AG09319 (cell line): ENCODE measurements around the gene NEB.

Experiments used
- DNase-seq: peaks from one replicate; pipeline ENCODE4 v3.0.0-alpha.2; 2010; ENCODE audit warnings: low read depth; ENCODE audit errors: extremely low read depth
- CTCF ChIP-seq: IDR thresholded peaks from 2 replicates; pipeline ENCODE4 v1.5.1; 2011; ENCODE audit warnings: low read depth, mild to moderate bottlenecking, inconsistent platforms, low read length, moderate library complexity

Gene NEB

DNA sequence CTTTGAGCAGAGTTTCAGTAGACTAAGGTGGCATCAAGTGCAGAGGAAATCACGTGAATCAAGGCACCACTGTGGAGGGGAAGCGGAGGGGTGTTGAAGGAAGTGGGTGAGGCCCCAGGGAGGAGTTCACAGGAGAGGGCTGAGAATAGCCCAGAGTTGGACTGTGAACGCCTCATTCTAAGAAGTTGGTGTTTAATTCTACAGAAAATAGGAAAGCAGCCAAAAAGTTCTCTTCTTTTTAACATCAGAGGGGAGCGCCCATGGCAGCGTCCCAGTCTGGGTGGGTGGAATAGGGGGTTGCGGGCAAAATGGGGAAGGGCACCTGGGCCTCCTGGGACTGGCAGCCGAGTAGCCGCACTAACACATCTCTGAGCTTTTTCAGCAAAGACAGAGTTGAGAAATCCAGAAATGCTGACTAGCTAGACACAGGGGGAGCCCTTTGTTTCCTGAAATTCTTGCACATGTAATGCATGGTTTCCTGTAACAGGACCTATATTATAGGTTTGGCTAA, 97.0 kb downstream of the NEB start:
- TF ChIP-seq CTCF = no peak
- no peak for DNase-seq

DNA sequence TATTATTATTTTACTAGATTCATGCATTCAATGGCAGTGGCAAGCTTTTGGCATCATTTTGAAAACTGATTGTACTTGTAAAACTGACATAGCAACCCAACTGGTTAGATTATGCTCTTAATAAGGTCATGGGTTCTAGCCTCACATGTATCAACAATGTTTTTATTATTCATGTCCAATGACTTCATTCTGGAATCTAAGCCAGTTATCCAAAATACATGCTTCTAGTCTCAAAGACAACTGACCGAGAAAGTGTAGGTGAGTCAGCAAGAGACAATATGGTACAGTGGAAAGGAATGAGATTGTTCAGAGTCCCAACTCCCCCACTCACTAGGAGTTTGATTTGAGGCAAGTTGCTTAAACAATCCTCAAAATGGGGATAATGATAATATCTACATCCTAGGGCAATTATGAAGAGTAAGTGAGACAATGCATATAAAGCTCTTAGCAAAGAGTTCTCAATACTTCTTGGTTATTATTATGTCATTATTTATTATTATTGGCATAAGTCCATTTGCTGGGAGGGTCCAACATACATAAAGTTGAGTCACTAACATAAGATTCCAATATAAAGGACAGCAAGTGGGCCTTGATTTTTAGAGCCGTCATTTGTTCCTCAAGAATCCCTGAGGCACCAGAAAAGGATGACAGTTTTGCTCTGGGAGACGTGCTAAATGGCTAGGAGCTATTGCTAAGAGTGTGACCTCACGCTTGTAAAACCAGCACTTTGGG, 99.4 kb downstream of the NEB start:
- TF ChIP-seq CTCF = no peak
- DNase-seq = no peak

GRCh38 chr2:151632993-151633565, 101.2 kb downstream of the NEB start:
- DNase-seq = no peak
- TF ChIP-seq CTCF = peak; percentile 22

DNA sequence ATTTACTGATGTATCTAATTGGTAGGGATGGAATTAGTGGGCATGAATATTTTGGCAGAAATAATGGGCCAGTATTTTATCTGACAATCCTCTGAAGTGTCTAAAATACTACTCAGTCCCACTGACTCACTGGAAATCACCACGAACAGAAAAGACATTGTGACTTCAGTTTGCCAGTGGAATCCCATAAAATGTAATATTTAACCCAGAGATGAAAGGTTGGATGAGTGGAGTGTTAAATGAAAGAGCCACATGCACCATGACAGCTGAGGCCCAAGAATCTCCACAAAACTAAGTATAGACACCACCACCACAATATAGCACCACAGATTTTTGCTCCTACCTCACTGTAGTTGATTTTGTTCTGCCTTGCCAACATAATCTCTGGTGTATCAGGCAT, 103.9 kb downstream of the NEB start:
- DNase-seq = no peak
- TF ChIP-seq CTCF = no peak

- no peak for DNase-seq
- no peak for TF ChIP-seq CTCF
Measured at GRCh38 chr2:151627353-151627752, 106.9 kb downstream of the NEB start.

DNA sequence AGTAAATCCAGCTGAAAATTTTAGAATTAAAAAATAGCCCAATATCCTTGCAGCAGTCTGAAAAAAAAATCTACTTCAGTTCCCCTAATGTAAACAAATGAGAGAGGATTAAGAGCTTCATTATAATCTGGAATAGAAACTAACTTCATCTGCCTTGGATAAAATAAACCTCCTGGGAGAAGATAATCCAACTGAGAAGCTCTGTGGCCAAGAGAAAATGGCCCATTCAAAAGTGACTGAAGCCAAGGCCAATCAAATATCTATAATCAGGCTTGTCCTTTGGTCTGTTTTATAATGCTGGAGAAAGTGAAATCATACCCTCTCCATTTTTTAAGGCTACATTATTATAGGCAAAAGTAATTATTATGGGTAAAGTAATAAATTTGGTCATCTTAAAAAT, 110.0 kb downstream of the NEB start:
- TF ChIP-seq CTCF = no peak
- DNase-seq = no peak

- DNase-seq = no peak
- TF ChIP-seq CTCF = no peak
Measured at GRCh38 chr2:151623631-151624030, 110.6 kb downstream of the NEB start.
